Esophagus squamous epithelium (tissue), 4 donors: ENCODE measurements around the gene NTF3.

Experiments used
- POLR2A ChIP-seq, 4 donors: fragments of 450-650 bp; IDR thresholded peaks; one replicate each; pipeline ENCODE4 v1.6.1; 2017; ENCODE audit warnings: antibody characterized with exemption in 4 of 4, mild to moderate bottlenecking in 4 of 4, moderate library complexity in 3 of 4
- TF ChIP-seq, protein P1 (sequence below), 6 experiments: fragments of 450-650 bp in 4 of 6; fragments of 200-600 bp in 2 of 6; sonication (generic) in 2 of 6; IDR thresholded peaks; one replicate each; pipeline ENCODE4 v1.5.1; 2016 to 2019; ENCODE audit warnings: antibody characterized with exemption in 6 of 6, mild to moderate bottlenecking in 4 of 6, moderate library complexity in 4 of 6

DNA sequence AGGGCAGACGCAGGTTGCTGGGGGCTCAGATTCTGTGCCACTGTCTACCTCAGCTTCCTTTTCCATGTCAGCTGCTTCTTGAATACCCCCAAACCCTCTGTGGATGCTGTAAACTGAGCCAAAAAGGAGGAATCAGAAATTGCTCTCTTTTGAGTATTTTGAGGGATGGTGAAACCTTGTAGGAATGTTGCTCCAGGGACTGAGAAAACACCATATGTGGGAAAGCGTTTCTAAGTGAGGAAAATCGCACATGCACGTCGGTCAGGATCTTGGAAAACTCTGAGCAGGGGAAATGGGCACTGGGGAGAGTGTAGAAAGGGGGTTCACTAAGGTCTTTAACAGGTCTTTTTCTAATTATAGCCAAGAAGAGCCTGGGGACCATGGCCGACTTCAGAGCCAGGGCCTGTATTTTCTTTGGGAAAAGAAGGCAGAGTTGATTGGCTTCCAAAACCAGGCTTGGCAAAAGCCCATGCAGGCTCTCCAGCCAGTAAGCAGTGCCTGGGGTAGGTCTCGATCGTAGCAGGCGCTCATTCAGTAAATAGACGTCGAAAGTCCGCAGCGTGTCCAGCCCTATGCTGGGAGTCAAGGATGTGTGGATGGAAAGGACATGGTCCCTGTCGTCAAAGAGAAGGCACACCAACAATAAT is 58.0 kb downstream of the NTF3 start:
- TF ChIP-seq, protein P1, sequence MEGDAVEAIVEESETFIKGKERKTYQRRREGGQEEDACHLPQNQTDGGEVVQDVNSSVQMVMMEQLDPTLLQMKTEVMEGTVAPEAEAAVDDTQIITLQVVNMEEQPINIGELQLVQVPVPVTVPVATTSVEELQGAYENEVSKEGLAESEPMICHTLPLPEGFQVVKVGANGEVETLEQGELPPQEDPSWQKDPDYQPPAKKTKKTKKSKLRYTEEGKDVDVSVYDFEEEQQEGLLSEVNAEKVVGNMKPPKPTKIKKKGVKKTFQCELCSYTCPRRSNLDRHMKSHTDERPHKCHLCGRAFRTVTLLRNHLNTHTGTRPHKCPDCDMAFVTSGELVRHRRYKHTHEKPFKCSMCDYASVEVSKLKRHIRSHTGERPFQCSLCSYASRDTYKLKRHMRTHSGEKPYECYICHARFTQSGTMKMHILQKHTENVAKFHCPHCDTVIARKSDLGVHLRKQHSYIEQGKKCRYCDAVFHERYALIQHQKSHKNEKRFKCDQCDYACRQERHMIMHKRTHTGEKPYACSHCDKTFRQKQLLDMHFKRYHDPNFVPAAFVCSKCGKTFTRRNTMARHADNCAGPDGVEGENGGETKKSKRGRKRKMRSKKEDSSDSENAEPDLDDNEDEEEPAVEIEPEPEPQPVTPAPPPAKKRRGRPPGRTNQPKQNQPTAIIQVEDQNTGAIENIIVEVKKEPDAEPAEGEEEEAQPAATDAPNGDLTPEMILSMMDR (IDR thresholded peaks at IDR 0.05): no peak
- TF ChIP-seq POLR2A (IDR thresholded peaks at IDR 0.05): no peak
